ENCODE data around the gene EHMT1.

Gene EHMT1

GRCh38 chr9:137578518-137579258 is 40.1 kb upstream of the EHMT1 start, which contains the start of gene DPH7:
DPH7 (minus strand) TSS chr9:137578925; CDS start chr9:137578777, 148 bp downstream.
- peak; percentile 68 for TF ChIP-seq CTCF (conservative IDR thresholded peaks at IDR 0.05; ENCODE audit: low read length)
- H3K4me3 ChIP-seq (ENCODE audit: low read length): peak within 1 kb of the TSS; percentile 84
- peak; percentile 87 for DNase-seq (ENCODE audit: low read depth)

- DNase-seq (ENCODE audit: low read depth): no peak
- H3K4me3 ChIP-seq (ENCODE audit: low read length): peak overlapping the region; percentile 84
- no peak for TF ChIP-seq CTCF (conservative IDR thresholded peaks at IDR 0.05; ENCODE audit: low read length)
Observed at GRCh38 chr9:137579259-137579604, 39.6 kb upstream of the EHMT1 start.

DNA sequence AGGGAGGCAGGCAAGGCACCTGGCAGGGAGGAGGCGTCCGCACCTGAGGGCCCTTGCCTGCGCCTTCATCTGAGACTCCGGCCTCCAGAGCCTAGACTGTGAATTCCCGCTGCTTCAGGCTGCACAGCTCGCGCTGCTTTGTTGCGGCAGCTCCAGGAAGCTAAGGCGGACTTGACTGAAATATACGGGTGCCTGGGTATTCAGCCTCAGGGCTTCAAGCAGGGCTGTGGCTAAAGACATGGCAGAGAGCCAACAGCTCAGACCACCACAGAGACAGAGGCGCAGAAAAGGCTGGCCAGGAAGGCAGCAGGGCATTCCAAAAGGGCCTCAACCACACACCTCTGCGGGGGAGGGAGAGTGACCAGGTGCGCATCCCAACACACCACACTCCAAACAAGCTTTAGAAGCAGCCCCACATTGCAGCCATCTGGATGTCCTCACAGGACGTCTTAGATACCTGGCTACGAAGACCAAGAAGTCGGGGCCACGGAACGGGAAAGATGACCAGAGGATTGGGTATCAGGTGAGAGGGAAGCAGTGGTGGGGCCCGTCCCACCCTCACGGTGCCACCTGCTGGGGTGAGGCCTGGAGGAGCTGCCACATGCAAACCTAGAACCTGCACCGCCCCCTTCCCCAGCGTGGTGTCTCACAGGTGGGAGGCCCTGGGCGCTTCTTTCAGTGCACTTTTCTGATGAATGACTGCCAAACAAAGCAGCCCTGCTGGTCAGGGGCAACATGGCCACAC is 38.4 kb upstream of the EHMT1 start:
- DNase-seq (ENCODE audit: low read depth): no peak
- no peak for TF ChIP-seq CTCF (conservative IDR thresholded peaks at IDR 0.05; ENCODE audit: low read length)
- H3K4me3 ChIP-seq (ENCODE audit: low read length): no peak overlapping the region

DNA sequence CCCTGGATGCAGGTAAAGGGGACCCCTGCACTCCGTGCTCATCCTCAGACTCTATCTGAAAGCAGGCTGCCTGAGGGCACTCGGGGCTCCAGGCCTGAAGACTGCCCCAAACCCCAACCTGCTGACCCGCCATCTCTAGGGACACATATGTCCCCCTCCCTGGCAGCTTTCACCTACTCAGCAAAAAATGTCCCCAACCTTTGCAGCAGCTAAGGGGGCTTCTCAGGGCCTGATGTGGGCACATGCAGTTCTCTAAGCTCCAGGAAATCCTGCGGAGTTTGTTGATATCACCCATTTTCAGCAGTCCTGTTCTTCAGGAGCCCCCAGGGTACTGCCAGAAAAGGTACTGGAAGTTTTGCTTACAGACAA is 37.9 kb upstream of the EHMT1 start:
- no peak overlapping the region for H3K4me3 ChIP-seq (ENCODE audit: low read length)
- TF ChIP-seq CTCF (conservative IDR thresholded peaks at IDR 0.05; ENCODE audit: low read length): no peak
- DNase-seq (ENCODE audit: low read depth): no peak

DNA sequence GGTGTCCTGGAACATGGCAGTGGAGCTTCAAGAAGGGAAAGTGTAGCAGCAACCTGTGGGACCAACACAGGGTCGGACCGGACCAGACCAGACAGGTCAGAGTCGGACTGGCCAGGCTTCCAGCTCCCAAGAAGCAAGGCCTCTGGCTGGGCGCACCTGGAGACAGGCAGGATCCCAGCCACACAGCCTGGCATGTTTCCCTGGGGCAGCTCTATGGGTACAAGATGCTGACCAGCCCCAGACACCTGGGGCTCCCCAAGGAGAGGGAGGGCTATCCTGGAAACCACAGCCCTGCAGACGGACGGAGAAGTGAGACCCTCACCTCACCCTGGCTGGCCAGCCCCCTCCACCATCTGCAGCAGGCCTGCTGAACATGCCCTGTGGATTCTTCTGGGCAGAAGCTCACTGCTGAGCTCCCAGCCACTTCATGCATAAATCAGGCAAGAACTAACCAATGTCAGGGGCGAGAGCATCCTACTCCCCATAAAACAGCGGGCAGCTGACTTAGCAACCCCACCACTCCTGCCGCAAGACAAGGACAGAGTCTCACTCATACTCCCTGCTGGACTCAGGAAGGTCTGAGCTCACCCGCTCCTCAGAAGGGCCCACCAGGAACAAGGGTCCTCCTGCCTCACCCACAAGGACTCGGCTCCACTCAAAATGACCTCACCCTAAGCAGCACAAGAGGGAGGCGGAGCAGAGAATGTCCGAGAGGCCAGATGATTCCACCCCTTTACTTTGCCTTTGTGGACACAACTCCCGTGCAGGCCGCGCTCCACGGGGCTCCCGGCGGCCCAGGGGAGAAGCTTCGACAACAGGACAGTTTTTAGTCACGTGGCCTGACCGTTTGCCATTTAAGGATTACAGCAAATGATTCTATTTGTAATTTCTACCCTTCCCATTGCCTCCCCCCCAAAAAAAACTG is 37.2 kb upstream of the EHMT1 start:
- no peak for DNase-seq (ENCODE audit: low read depth)
- no peak for TF ChIP-seq CTCF (conservative IDR thresholded peaks at IDR 0.05; ENCODE audit: low read length)
- no peak overlapping the region for H3K4me3 ChIP-seq (ENCODE audit: low read length)

DNA sequence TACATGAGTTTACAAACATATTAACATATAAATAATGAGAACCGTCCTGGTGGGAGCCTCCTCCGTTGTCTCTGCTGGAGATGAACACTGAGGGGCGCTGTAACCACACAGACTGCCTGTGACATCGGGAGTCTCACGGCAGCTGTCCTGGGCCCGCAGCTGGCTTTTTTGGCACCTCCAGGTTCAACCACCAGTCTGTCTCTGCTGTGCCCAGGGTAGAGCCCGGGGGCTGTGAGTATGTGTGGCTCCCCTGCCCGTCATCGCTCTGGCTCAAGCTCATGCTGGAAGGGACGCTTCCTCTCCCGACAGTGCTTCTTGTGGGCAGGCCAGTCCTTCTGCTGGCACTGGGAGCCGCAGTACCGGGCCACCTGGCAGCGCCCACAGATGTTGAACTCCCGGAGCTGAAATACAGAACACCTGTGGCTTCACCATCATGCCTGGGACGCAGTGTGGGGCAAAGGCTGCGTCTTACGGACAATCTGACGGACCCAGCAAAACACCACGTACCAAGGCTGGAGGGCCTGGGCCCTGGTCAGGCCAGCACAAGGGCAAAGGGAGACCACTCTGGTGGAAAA is 36.4 kb upstream of the EHMT1 start:
- H3K4me3 ChIP-seq (ENCODE audit: low read length): no peak overlapping the region
- DNase-seq (ENCODE audit: low read depth): no peak
- TF ChIP-seq CTCF (conservative IDR thresholded peaks at IDR 0.05; ENCODE audit: low read length): peak; percentile 22; the same call in 1 of the 2 replicates
